Lower leg skin (tissue), 3 donors: ENCODE measurements around the gene PTPRT.

Source experiments
- POLR2A ChIP-seq, 2 donors: fragments of 450-650 bp; IDR thresholded peaks; one replicate each; pipeline ENCODE4 v1.6.1; 2016 to 2017; ENCODE audit warnings: antibody characterized with exemption in 2 of 2, mild to moderate bottlenecking in 1 of 2, moderate library complexity in 1 of 2
- TF ChIP-seq, protein P1 (sequence below), 3 donors: fragments of 450-650 bp; IDR thresholded peaks; one replicate each; pipeline ENCODE4 v1.5.1; 2016; ENCODE audit warnings: antibody characterized with exemption in 3 of 3, mild to moderate bottlenecking in 3 of 3, moderate library complexity in 2 of 3

GRCh38 chr20:42309050-42309449 is 880.7 kb downstream of the PTPRT start:
- TF ChIP-seq, protein P1, sequence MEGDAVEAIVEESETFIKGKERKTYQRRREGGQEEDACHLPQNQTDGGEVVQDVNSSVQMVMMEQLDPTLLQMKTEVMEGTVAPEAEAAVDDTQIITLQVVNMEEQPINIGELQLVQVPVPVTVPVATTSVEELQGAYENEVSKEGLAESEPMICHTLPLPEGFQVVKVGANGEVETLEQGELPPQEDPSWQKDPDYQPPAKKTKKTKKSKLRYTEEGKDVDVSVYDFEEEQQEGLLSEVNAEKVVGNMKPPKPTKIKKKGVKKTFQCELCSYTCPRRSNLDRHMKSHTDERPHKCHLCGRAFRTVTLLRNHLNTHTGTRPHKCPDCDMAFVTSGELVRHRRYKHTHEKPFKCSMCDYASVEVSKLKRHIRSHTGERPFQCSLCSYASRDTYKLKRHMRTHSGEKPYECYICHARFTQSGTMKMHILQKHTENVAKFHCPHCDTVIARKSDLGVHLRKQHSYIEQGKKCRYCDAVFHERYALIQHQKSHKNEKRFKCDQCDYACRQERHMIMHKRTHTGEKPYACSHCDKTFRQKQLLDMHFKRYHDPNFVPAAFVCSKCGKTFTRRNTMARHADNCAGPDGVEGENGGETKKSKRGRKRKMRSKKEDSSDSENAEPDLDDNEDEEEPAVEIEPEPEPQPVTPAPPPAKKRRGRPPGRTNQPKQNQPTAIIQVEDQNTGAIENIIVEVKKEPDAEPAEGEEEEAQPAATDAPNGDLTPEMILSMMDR (IDR thresholded peaks at IDR 0.05) = no peak
- TF ChIP-seq POLR2A (IDR thresholded peaks at IDR 0.05) = no peak
